Stimulated activated CD4-positive, alpha-beta T cell treated with anti-CD3 and anti-CD28 coated beads, Interleukin-2, amount 100 ng/mL, for 48 hours (primary cell): ENCODE data around the gene NFYA.

Experiments
- DNase-seq, 2 donors: peaks; one replicate each; pipeline ENCODE4 v3.0.0-alpha.2; 2020

The NFYA gene

DNA sequence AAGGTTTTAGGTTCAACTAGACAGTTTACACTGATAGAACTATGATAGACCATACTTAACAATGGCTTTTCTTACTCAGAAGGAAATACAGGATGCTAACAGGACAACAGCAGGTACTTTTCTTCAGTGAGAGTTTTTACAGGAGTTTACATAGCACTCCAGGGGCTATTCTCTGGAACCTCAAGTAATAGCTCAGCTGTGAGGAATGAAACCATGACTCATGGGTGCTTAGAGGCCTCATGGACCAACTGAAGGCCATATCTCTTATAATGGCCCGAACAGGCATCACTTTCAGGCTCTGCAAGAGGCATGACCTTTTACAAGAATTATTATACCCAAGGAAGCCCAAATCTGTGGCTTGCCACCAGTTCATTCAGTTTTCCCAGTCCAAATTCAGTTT lies 49.6 kb downstream of the NFYA start:
- no peak for DNase-seq

DNA sequence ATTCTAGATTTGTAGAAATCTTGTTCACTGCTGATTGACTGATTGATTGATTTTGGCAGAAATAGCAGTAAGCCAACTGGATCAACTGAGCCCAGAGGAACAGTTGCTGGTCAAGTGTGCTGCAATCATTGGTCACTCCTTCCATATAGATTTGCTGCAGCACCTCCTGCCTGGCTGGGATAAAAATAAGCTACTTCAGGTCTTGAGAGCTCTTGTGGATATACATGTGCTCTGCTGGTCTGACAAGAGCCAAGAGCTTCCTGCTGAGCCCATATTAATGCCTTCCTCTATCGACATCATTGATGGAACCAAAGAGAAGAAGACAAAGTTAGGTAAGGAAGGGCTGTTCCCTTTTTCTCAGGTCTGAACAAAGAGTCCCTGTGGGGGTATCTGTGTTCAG lies 50.1 kb downstream of the NFYA start:
- DNase-seq = no peak

DNA sequence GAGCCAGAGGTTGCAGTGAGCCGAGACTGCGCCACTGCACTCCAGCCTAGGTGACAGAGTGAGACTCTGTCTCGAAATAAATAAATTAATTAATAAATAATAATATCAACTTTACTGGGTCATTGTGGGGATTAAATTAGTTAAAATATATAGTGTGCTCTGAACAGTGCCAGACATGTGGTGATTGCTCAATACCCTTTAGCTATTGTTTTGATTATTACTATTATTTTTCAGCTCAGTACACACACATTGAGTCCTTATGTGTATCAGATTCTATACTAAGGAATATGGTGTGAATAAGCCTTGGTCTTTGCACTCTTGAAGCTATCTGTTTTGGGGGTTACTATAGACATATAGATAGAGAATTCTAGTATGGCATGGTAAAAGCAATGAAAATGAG lies 52.5 kb downstream of the NFYA start:
- DNase-seq = no peak

DNA sequence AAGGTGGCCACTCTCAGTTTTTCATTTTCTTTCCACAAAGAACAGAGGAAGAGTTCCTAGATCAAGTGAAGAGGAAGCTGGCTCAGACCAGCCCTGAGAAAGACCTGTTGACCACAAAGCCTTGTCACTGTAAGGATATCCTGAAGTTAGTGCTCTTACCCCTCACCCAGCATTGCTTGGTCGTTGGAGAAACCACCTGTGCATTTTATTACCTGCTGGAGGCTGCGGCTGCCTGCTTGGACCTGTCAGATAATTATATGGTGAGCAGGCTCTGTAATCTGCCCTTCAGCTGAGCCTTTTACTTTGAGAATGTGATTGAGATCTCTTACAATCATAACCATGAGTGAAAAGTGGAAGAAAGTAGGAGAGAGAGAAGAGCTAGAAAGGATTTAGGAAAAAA lies 59.5 kb downstream of the NFYA start:
- DNase-seq = no peak

DNA sequence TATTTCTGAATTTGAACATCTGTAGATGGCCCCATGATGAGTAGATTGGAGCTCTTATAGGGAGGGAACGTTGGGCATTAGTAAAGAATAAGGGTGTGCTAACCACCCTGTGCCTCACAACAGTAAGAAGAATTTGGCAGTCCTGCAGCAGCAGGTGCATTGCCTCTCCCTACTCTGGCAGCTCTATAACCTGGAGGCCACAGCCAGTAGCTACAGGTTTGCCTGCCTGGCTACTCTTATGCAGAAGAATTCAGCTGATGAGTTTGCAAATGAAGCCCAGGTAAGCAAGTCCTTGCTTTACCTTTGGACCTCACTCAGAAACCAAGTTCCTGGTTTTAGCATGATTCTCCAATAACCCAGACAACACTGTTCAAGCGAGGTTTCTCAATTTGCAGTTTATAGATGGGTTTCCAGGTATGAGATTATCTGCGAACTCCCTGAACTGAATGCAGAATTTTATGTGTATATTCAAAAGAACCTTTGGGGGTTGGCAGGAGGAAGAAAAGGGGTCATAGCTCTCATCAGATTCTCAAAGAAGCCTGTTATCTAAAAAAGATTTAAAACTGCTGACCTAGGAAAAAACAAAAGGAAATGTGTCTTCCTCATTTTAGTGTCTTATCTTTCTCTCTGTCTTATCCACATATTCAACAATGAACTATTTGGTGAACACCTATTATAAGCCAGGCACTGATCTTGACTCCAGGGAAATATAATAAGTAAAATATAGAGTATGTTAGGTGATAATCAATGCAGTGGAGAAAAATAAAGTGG lies 62.5 kb downstream of the NFYA start:
- DNase-seq = no peak

DNA sequence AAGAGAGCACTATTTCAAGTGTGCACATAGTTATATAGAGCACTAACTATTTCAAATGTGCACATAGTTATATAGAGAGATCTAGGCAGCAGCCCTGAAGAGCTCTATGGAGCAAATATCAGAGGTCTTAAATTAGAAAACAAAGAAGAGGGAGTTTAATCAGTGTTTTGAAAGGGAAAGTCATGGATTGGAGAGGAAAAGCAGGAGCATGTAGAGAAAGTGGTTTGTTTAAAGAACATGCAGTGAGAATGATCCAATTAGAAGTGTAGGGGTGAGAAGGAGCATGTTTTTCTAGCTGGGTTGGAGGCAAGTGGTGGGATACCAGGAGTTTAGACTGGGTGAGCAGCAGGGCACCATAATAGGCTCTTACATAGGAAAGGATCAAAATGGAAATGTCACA lies 64.1 kb downstream of the NFYA start:
- no peak for DNase-seq

DNA sequence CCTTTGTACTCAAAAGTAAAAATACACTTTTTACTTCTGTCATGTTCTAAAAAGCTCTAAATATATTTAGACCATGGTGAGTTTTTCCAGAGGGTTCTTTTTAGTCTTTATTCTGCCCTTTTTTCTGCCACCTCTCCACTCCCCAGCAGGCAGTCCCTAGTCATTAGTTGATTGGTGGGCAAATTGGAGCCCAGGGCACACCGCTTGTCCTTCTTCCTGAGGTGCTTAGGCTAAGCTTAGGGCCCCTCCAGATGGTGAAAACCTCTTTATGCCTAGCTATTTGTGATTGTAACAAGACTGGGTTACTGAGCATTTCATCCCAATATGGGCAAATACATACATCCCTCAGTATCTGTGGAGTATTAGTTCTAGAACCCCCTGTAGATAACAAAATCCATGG lies 75.1 kb downstream of the NFYA start:
- DNase-seq = no peak
